ENCODE data around the gene KCTD8. TPM values are rescaled to one million over a fixed set of nuclear protein-coding genes. Genes with fewer than 3 reads are reported as not detected.

The KCTD8 gene
- total RNA-seq, 1 donor from 2014 or later = not detected

DNA sequence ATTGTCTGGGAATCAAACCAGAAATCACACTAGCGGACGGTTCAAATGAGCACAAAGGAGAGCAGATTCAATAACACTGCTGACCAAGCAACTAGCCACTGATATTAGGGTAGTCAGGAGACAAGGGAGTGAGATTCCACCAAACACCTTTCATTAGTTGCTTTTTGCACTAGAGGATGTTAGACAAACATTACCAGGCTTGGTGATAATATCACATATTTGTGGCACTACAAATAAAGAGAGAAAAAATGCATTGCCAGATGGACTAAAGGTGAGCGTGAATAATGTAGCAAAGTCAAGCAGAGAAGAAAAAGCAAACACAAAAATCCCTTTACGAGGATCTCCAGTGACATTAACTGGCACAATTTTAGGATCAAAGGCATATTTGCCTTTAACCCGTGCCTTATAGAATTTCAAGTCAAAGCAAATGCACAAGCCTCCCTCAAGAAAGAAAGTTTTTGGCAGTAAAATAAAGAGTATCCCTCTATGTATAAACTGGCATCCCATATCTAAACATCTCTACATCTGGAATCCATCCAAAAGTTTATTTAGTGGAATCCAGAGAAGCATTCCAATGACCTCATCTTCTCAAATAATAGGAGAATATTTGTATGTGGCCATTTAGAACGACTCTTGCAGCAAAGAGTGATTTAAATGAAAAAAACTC is 290.9 kb downstream of the KCTD8 start:
- DNase-seq (ENCODE audit: extremely low spot score in 2 of 2) = no peak
- TF ChIP-seq POLR2AphosphoS5 (IDR thresholded peaks at IDR 0.05; ENCODE audit: insufficient read depth in 1 of 2, low read depth in 1 of 2) = no peak
- TF ChIP-seq POLR2A (IDR thresholded peaks at IDR 0.05) = no peak
- TF ChIP-seq, protein P1, sequence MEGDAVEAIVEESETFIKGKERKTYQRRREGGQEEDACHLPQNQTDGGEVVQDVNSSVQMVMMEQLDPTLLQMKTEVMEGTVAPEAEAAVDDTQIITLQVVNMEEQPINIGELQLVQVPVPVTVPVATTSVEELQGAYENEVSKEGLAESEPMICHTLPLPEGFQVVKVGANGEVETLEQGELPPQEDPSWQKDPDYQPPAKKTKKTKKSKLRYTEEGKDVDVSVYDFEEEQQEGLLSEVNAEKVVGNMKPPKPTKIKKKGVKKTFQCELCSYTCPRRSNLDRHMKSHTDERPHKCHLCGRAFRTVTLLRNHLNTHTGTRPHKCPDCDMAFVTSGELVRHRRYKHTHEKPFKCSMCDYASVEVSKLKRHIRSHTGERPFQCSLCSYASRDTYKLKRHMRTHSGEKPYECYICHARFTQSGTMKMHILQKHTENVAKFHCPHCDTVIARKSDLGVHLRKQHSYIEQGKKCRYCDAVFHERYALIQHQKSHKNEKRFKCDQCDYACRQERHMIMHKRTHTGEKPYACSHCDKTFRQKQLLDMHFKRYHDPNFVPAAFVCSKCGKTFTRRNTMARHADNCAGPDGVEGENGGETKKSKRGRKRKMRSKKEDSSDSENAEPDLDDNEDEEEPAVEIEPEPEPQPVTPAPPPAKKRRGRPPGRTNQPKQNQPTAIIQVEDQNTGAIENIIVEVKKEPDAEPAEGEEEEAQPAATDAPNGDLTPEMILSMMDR (IDR thresholded peaks at IDR 0.05) = no peak
- intact Hi-C loops (cut with DNase I) = no loop called here
- no peaks in the 10 kb centered on the region for H3K27me3 ChIP-seq
- no peaks in the 10 kb centered on the region for H3K4me1 ChIP-seq
- H3K9me3 ChIP-seq = no peaks in the 10 kb centered on the region
- no peak overlapping the region for H3K4me3 ChIP-seq
- no peak overlapping the region for H3K27ac ChIP-seq
- no peaks in the 10 kb centered on the region for H3K36me3 ChIP-seq

DNA sequence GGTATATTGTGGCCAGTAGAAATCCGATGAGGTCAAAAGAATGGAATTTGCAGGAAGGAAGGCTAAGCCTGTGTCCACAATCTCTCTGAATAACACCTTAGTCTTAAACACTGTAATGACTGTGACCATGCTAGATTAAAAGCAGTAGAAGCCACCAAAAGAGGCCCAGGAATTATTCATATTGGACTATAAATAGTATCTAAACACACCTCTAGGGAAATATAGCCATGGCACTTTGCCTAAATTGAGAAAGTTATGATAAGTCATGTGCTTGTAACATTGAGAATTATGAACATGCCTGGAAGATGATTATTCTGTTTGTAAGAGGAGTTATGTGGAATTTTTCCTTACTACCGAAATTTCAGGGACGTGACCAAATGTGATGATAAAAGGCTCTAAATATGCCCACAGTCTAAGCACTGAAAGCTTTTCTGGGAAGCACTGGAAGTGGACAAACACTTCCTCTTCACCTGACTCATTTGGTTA is 298.5 kb downstream of the KCTD8 start:
- intact Hi-C loops (cut with DNase I) = no loop called here
- TF ChIP-seq POLR2AphosphoS5 (IDR thresholded peaks at IDR 0.05; ENCODE audit: insufficient read depth in 1 of 2, low read depth in 1 of 2) (no peak), POLR2A (IDR thresholded peaks at IDR 0.05) (no peak)
- TF ChIP-seq, protein P1 (IDR thresholded peaks at IDR 0.05) = no peak

DNA sequence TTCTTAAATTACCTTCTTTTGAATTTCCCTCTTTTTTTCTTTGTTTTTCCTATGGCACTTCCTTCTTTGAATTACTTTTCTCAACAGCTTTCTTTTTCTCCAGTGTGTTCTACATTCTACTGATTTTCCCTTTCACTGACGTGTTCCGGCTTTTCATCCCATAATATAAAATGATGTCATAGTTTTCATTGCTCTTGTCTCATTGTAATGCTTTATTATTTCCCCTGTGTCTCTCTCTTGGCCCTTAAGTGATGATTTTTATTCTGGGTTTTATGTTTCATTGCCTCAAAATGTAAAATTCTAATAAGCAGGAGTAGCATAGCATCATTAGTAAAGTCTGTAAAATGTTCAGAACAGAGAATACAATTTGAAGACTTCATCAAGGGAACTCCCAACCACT is 299.3 kb downstream of the KCTD8 start:
- H3K4me3 ChIP-seq = no peak overlapping the region
- no peaks in the 10 kb centered on the region for H3K27me3 ChIP-seq
- DNase-seq (ENCODE audit: extremely low spot score in 2 of 2) = no peak
- no peaks in the 10 kb centered on the region for H3K36me3 ChIP-seq
- TF ChIP-seq POLR2AphosphoS5 (IDR thresholded peaks at IDR 0.05; ENCODE audit: insufficient read depth in 1 of 2, low read depth in 1 of 2) (no peak), POLR2A (IDR thresholded peaks at IDR 0.05) (no peak)
- TF ChIP-seq, protein P1 (IDR thresholded peaks at IDR 0.05) = no peak
- intact Hi-C loops (cut with DNase I) = no loop called here
- no peaks in the 10 kb centered on the region for H3K4me1 ChIP-seq
- H3K9me3 ChIP-seq = no peaks in the 10 kb centered on the region
- no peak overlapping the region for H3K27ac ChIP-seq

More for the DNA sequence above, 298.5 kb downstream of the KCTD8 start:
- Histone ChIP-seq H3K9me3 (no peaks in the 10 kb centered on the region), H3K4me3 (no peak overlapping the region), H3K27ac (no peak overlapping the region), H3K27me3 (no peaks in the 10 kb centered on the region), H3K36me3 (no peaks in the 10 kb centered on the region), H3K4me1 (no peaks in the 10 kb centered on the region)
- DNase-seq (ENCODE audit: extremely low spot score in 2 of 2) = no peak

DNA sequence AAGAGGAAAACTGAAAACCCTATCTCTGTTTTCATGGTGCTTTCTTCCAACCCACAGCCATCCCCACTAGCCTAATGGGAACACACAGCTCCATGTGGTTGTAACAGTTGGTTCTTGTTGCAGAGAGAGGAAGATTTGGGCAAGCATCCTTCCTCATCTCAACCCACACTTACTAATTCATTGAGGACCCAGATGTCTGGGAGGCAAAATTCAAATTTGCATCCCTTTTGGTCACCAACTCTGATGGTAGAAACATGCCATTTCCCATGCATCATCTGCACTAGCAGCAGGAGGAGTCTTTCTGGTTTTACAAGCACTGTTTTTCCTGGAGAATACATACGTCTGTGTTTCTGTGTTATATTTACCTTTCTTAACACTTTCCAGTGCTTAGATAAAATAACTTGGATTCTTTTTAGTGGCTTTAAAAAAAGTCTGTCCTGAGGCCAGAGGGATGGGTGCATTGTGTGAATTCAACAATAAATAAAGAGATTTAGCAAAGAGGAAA is 301.0 kb downstream of the KCTD8 start:
- Histone ChIP-seq H3K27ac (no peak overlapping the region), H3K36me3 (no peaks in the 10 kb centered on the region), H3K9me3 (no peaks in the 10 kb centered on the region), H3K27me3 (no peaks in the 10 kb centered on the region), H3K4me1 (no peaks in the 10 kb centered on the region), H3K4me3 (no peak overlapping the region)
- TF ChIP-seq POLR2A (IDR thresholded peaks at IDR 0.05) = no peak
- peak in 1 of 2 donors; percentile 33 for TF ChIP-seq POLR2AphosphoS5 (IDR thresholded peaks at IDR 0.05; ENCODE audit: insufficient read depth in 1 of 2, low read depth in 1 of 2)
- intact Hi-C loops (cut with DNase I) = no loop called here
- no peak for DNase-seq (ENCODE audit: extremely low spot score in 2 of 2)

DNA sequence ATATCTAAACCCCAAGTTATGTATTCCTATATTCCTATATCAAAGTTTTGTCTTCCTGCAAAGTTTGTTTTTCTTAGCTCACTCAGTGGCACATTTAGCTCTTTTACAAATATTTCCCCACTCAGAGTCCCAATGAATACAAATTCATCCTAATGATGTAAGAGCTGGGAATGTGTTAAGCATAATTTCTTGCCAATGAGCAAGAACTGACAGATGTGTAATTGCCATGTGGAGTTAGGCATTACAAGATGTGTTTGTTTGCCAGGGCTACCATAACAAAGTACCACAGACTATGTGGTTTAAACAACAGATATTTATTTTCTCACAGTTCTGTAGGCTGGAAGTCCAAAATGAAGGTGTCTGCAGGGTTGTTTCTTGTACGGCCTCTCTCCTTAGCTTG is 302.1 kb downstream of the KCTD8 start:
- Histone ChIP-seq H3K27ac (no peak overlapping the region), H3K4me3 (no peak overlapping the region), H3K9me3 (no peaks in the 10 kb centered on the region), H3K36me3 (no peaks in the 10 kb centered on the region), H3K27me3 (no peaks in the 10 kb centered on the region), H3K4me1 (no peaks in the 10 kb centered on the region)
- DNase-seq (ENCODE audit: extremely low spot score in 2 of 2) = no peak
- intact Hi-C loops (cut with DNase I) = no loop called here
- TF ChIP-seq, protein P1 (IDR thresholded peaks at IDR 0.05) = no peak
- TF ChIP-seq POLR2AphosphoS5 (IDR thresholded peaks at IDR 0.05; ENCODE audit: insufficient read depth in 1 of 2, low read depth in 1 of 2) (no peak), POLR2A (IDR thresholded peaks at IDR 0.05) (no peak)
